Ishikawa (cell line): ENCODE data around the gene PTCH2.

Experiments
- CEBPB ChIP-seq: IDR thresholded peaks from 2 replicates; pipeline ENCODE4 v1.6.1; 2012
- CREB1 ChIP-seq: IDR thresholded peaks from 2 replicates; pipeline ENCODE4 v1.6.1; 2012; ENCODE audit warnings: low read depth
- EGR1 ChIP-seq: IDR thresholded peaks from 2 replicates; pipeline ENCODE4 v1.6.1; 2012
- EP300 ChIP-seq: IDR thresholded peaks from 2 replicates; pipeline ENCODE4 v1.6.1; 2012; ENCODE audit warnings: borderline replicate concordance
- FOXM1 ChIP-seq: IDR thresholded peaks from 2 replicates; pipeline ENCODE4 v1.6.1; 2012; ENCODE audit warnings: low read depth, borderline replicate concordance
- NFIC ChIP-seq: IDR thresholded peaks from 2 replicates; pipeline ENCODE4 v1.6.1; 2012
- RAD21 ChIP-seq: IDR thresholded peaks from 2 replicates; pipeline ENCODE4 v1.6.1; 2012; ENCODE audit warnings: low read depth
- TAF1 ChIP-seq: IDR thresholded peaks from 2 replicates; pipeline ENCODE4 v1.6.1; 2012; ENCODE audit warnings: low read depth, mild to moderate bottlenecking
- TCF12 ChIP-seq: IDR thresholded peaks from 2 replicates; pipeline ENCODE4 v1.6.1; 2012; ENCODE audit warnings: low read depth
- TEAD4 ChIP-seq: IDR thresholded peaks from 2 replicates; pipeline ENCODE4 v1.6.1; 2012
- YY1 ChIP-seq: IDR thresholded peaks from 2 replicates; pipeline ENCODE4 v1.6.1; 2012; ENCODE audit warnings: low read depth
- ZBTB7A ChIP-seq: IDR thresholded peaks from 2 replicates; pipeline ENCODE4 v1.6.1; 2012; ENCODE audit warnings: low read depth
- TF ChIP-seq, protein P1 (sequence below): IDR thresholded peaks from 2 replicates; pipeline ENCODE4 v1.6.1; 2012
- TF ChIP-seq, protein P2 (sequence below): IDR thresholded peaks from 2 replicates; pipeline ENCODE4 v1.6.1; 2012
- TF ChIP-seq, protein P3 (sequence below): IDR thresholded peaks from 2 replicates; pipeline ENCODE4 v1.6.1; 2012; ENCODE audit warnings: low read depth, mild to moderate bottlenecking

The PTCH2 gene

DNA sequence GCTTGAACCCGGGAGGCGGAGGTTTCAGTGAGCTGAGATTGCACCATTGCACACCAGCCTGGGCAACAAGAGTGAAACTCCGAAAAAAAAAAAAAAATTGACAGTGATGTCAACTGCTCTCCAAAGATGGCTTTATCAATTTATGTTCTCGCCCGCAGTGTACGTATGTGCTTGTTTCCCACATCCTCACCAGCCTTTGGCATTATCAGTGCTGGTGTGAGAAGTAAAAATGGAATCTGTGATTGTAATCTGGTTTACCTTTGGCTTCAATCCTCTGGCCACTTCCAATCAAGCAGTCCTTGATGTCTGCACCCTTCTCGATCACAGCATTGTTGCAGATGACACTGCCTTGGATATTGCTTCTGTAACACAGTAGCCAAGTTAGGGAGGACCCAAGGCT lies 14.4 kb upstream of the PTCH2 start:
- no peak for TF ChIP-seq FOXM1
- no peak for TF ChIP-seq CREB1
- TF ChIP-seq TAF1 = no peak
- no peak for TF ChIP-seq EP300
- TF ChIP-seq CEBPB = no peak
- TF ChIP-seq TCF12 = no peak
- no peak for TF ChIP-seq RAD21
- no peak for TF ChIP-seq YY1
- no peak for TF ChIP-seq TEAD4
- TF ChIP-seq, protein P1, sequence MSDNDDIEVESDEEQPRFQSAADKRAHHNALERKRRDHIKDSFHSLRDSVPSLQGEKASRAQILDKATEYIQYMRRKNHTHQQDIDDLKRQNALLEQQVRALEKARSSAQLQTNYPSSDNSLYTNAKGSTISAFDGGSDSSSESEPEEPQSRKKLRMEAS = no peak
- no peak for TF ChIP-seq EGR1
- TF ChIP-seq, protein P2, sequence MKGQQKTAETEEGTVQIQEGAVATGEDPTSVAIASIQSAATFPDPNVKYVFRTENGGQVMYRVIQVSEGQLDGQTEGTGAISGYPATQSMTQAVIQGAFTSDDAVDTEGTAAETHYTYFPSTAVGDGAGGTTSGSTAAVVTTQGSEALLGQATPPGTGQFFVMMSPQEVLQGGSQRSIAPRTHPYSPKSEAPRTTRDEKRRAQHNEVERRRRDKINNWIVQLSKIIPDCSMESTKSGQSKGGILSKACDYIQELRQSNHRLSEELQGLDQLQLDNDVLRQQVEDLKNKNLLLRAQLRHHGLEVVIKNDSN = no peak
- TF ChIP-seq, protein P3, sequence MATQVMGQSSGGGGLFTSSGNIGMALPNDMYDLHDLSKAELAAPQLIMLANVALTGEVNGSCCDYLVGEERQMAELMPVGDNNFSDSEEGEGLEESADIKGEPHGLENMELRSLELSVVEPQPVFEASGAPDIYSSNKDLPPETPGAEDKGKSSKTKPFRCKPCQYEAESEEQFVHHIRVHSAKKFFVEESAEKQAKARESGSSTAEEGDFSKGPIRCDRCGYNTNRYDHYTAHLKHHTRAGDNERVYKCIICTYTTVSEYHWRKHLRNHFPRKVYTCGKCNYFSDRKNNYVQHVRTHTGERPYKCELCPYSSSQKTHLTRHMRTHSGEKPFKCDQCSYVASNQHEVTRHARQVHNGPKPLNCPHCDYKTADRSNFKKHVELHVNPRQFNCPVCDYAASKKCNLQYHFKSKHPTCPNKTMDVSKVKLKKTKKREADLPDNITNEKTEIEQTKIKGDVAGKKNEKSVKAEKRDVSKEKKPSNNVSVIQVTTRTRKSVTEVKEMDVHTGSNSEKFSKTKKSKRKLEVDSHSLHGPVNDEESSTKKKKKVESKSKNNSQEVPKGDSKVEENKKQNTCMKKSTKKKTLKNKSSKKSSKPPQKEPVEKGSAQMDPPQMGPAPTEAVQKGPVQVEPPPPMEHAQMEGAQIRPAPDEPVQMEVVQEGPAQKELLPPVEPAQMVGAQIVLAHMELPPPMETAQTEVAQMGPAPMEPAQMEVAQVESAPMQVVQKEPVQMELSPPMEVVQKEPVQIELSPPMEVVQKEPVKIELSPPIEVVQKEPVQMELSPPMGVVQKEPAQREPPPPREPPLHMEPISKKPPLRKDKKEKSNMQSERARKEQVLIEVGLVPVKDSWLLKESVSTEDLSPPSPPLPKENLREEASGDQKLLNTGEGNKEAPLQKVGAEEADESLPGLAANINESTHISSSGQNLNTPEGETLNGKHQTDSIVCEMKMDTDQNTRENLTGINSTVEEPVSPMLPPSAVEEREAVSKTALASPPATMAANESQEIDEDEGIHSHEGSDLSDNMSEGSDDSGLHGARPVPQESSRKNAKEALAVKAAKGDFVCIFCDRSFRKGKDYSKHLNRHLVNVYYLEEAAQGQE = no peak
- no peak for TF ChIP-seq ZBTB7A
- no peak for TF ChIP-seq NFIC

DNA sequence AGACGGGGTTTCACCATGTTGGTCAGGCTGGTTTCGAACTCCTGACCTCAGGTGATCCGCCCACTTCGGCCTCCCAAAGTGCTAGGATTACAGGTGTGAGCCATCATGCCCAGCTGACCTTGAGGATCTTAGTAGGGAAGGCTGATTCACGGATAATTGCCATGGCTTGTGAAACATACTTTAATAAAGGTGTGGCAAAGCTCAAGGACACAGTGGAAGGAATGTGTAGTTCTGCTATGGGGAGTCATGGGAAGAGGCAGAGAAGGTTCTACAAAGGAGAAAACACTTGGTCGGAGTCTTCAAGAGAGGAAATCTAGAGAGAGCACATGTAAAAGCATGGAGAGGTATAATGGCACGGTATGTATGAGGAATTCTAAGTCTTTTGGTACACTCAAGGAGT lies 12.7 kb upstream of the PTCH2 start:
- TF ChIP-seq TAF1 (no peak), CREB1 (no peak), TCF12 (no peak), RAD21 (no peak), NFIC (no peak), CEBPB (no peak), FOXM1 (no peak), TEAD4 (no peak), EP300 (no peak), EGR1 (no peak), YY1 (no peak), ZBTB7A (no peak)
- TF ChIP-seq, protein P1 = no peak
- TF ChIP-seq, protein P3 = no peak
- TF ChIP-seq, protein P2 = no peak

DNA sequence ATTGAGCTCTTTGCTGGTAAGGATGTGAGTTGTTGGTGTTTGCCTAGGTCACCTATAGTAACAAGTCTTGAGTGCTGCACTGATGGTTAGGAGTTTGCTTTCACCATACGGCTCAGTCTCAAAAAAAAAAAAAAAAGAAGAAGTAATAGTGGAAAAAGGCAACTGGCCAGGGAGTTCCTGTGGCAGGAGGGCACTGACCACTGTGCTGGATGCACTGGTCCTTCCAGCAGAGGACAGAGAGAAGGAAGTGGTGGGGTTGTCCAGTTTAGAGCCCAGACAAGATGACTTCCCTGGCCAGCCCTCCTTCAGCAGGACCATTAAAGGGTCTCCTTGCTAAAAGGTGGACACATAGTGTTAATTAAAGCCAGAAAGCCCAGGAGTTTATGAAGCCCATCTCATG lies 11.9 kb upstream of the PTCH2 start:
- TF ChIP-seq YY1 (no peak), CEBPB (no peak), EGR1 (no peak), TEAD4 (no peak), NFIC (no peak), RAD21 (no peak), FOXM1 (no peak), TCF12 (no peak), EP300 (no peak), TAF1 (no peak), ZBTB7A (no peak), CREB1 (no peak)
- TF ChIP-seq, protein P1 = no peak
- TF ChIP-seq, protein P2 = no peak
- TF ChIP-seq, protein P3 = no peak

DNA sequence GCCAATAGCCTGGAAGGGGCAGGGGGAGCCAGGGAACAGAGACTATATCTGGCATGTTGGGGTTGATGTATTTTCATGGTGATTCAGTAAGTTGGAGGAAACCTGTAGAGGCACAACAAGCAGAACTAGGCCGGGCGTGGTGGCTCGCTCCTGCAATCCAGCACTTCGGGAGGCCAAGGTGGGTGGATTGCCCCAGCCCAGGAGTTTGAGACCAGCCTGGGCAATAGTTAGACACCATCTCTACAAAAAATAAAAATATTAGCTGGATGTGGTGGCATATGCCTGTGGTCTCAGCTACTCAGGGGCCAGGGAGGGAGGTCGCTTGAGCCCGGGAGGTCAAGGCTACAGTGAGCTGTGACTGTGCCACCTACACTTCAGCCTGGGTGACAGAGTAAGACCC lies 10.1 kb upstream of the PTCH2 start:
- no peak for TF ChIP-seq TCF12
- no peak for TF ChIP-seq CEBPB
- no peak for TF ChIP-seq TEAD4
- TF ChIP-seq, protein P3 = no peak
- TF ChIP-seq RAD21 = no peak
- no peak for TF ChIP-seq TAF1
- TF ChIP-seq EP300 = no peak
- no peak for TF ChIP-seq EGR1
- TF ChIP-seq, protein P2 = no peak
- TF ChIP-seq NFIC = no peak
